Activated CD4-positive, alpha-beta T cell treated with anti-CD3 and anti-CD28 coated beads, Interleukin-2, amount 10 ng/mL, durations not matched to agents 24 days and 14 days (primary cell): ENCODE measurements around the gene C7orf33. TPM values are rescaled to one million over a fixed set of nuclear protein-coding genes. Genes with fewer than 3 reads are reported as not detected.

ENCODE experiments used
- DNase-seq: peaks from one replicate; pipeline ENCODE4 v3.0.0; 2022
- H3K27ac Mint-ChIP-seq: one replicate; pipeline ENCODE4 v1.8.0; 2022; ENCODE audit warnings: mild to moderate bottlenecking, mixed read lengths
- H3K27me3 Mint-ChIP-seq: one replicate; pipeline ENCODE4 v1.8.0; 2022; ENCODE audit warnings: mixed read lengths
- H3K36me3 Mint-ChIP-seq: one replicate; pipeline ENCODE4 v1.8.0; 2022; ENCODE audit warnings: low read depth, mild to moderate bottlenecking, mixed read lengths
- H3K4me1 Mint-ChIP-seq: one replicate; pipeline ENCODE4 v1.8.0; 2021; ENCODE audit warnings: mixed read lengths
- H3K4me3 Mint-ChIP-seq: one replicate; pipeline ENCODE4 v1.8.0; 2022; ENCODE audit warnings: mild to moderate bottlenecking, moderate library complexity, mixed read lengths
- H3K9me3 Mint-ChIP-seq: one replicate; pipeline ENCODE4 v1.8.0; 2021; ENCODE audit warnings: mixed read lengths
- intact Hi-C: fragments of 100-400 bp; cut with micrococcal nuclease; formaldehyde crosslinking; loops from one replicate; pipeline ENCODE4 v1.15.1; 2023
- total RNA-seq: library from RNA; stranded (reverse); gene quantifications from 2 replicates; pipeline ENCODE4 v1.2.3, GENCODE V29; 2022

C7orf33 gene
- total RNA-seq, 1 donor from 2014 or later: not detected

DNA sequence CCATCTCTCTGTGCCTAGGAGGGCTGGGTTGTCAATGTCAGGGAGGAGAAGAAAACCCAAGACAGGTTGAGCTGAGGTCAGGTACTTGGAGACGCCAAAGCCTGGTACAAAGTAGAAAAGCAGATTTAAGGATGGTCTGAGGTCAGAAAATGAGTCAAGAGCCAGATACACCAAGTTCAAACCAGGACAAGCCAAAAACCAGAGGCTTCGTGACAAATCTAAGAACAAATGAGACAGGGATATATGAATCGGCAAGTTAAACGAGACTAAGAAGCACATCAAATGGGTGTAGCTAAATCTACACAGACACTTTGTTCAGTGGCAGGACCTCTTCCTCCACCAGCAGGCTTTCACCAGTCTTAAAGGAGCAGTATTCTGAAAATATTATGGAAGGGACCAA, 34.2 kb downstream of the C7orf33 start:
- no peaks in the 10 kb centered on the region for H3K36me3 Mint-ChIP-seq
- no peak overlapping the region for H3K4me3 Mint-ChIP-seq
- intact Hi-C loops: loop anchor here (5.0 kb wide), 1 partner anchor 42 kb away; no protein-coding TSS in a partner anchor
- no peak overlapping the region for H3K27ac Mint-ChIP-seq
- peaks cover 9% of the 10 kb centered on the region for H3K27me3 Mint-ChIP-seq
- peaks cover 31% of the 10 kb centered on the region for H3K4me1 Mint-ChIP-seq
- no peak for DNase-seq
- peaks cover 4% of the 10 kb centered on the region for H3K9me3 Mint-ChIP-seq

DNA sequence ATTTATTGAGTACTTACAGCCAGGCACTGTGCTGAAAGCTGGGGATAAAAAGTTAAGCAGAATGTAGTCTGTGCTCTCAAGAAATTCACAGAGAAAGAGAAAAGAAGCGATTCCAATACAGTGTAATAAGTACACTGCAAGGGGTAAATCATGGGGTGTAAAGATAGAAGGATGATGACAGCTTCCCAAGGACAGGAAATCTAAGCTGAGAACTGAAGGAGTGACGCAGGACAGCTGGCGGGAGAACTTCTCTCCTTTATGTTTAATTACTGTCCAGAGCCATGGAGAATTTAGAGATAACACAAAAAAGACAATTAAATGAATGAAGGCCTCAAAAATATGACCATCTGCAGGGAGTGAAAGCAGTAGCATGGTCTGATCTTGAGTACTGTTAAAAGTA, 34.8 kb downstream of the C7orf33 start:
- Mint-ChIP-seq H3K36me3 (no peaks in the 10 kb centered on the region), H3K9me3 (peaks cover 4% of the 10 kb centered on the region), H3K27me3 (peaks cover 12% of the 10 kb centered on the region), H3K27ac (no peak overlapping the region), H3K4me1 (peaks cover 34% of the 10 kb centered on the region), H3K4me3 (no peak overlapping the region)
- no peak for DNase-seq
- intact Hi-C loops: loop anchor here (5.0 kb wide), 1 partner anchor 43 kb away; no protein-coding TSS in a partner anchor

DNA sequence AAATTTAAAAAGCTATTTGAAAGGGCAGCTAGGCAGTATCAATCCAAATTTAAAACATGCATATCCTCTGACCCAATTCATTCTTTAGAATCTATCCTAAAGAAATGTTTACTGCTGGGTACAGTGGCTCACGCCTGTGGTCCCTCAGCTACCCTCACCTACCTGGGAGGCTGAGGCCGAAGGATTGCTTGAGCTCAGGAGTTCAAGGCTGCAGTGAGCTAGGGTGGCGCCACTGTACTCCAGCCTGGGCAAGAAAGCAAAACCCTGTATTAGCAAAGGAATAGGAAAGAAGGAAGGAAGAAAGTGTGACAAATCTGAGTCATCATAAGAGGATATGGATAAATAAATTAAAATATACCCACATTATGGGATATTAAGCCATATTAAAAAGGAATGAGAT, 36.3 kb downstream of the C7orf33 start:
- no peaks in the 10 kb centered on the region for H3K9me3 Mint-ChIP-seq
- H3K36me3 Mint-ChIP-seq: no peaks in the 10 kb centered on the region
- no peak overlapping the region for H3K4me3 Mint-ChIP-seq
- intact Hi-C loops: loop anchor here (5.0 kb wide), 1 partner anchor 45 kb away; no protein-coding TSS in a partner anchor
- peaks cover 10% of the 10 kb centered on the region for H3K27me3 Mint-ChIP-seq
- H3K4me1 Mint-ChIP-seq: peaks cover 25% of the 10 kb centered on the region
- H3K27ac Mint-ChIP-seq: no peak overlapping the region
- no peak for DNase-seq

DNA sequence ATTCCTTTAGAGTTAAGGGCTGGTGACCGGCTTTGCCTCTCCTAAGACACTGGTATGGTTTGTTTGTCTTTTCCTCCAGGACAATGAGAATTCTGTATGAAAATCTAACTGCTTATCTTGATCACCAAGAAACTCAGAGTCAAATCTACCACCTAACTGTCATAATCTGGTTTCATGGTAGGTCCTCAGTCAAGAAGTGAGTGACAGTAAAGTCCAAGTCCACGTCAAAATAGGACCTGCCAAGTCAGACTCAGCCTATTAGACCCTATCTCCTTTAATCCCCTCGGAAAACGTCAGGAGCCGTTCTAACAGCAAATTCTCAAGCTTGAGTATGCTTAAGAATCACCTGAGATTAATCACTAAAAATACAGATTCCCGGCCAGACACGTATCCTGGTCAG, 37.4 kb downstream of the C7orf33 start:
- Mint-ChIP-seq H3K4me1 (peaks cover 30% of the 10 kb centered on the region), H3K36me3 (no peaks in the 10 kb centered on the region), H3K27me3 (peaks cover 10% of the 10 kb centered on the region), H3K9me3 (peaks cover 5% of the 10 kb centered on the region), H3K27ac (no peak overlapping the region), H3K4me3 (peak overlapping the region; percentile 32)
- DNase-seq: no peak
- intact Hi-C loops: loop anchor here (2.0 to 5.0 kb wide), 2 partner anchors 46 to 69 kb away; no protein-coding TSS in a partner anchor

DNA sequence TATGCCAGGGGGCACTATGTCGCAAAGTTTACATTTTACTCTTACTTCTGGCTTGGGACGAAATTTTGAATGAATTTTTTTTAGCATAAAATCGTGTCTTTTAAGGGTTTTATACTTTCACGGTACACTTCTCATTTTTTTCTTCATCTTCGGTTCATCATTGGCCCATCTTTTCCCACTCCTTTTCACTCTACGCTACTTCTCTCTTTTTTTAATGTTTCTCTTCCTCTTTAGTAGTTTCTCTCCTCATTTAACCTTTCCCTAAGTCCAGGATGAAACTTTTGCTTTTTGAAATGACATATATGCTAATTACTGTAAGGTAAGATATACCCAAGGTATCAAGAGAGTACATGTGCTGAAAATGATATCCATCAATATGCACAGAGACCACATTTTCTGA, 39.5 kb downstream of the C7orf33 start:
- peaks cover 2% of the 10 kb centered on the region for H3K27me3 Mint-ChIP-seq
- peaks cover 8% of the 10 kb centered on the region for H3K9me3 Mint-ChIP-seq
- H3K4me1 Mint-ChIP-seq: peaks cover 33% of the 10 kb centered on the region
- no peak for DNase-seq
- H3K27ac Mint-ChIP-seq: no peak overlapping the region
- no peaks in the 10 kb centered on the region for H3K36me3 Mint-ChIP-seq
- intact Hi-C loops: no loop called here
- H3K4me3 Mint-ChIP-seq: no peak overlapping the region

DNA sequence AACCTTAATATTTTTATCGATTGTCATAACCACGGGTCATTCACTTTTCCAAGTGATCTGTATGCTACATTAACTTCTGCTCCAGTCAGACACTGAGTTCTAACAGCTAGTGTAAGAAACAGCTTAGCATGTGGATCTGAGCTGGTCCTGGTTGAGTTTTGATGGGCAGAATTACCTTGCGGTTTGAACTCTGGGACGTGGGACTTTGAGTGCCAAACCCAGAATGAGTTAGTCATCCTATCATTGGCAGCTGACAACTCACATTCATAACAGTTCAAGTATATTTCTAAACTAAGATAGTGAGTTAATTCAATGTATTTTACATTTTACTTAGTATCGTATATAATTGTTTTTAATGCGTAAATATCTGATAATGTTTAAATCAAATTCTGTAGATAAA, 43.2 kb downstream of the C7orf33 start:
- H3K27ac Mint-ChIP-seq: no peak overlapping the region
- peaks cover 4% of the 10 kb centered on the region for H3K27me3 Mint-ChIP-seq
- intact Hi-C loops: no loop called here
- H3K36me3 Mint-ChIP-seq: no peaks in the 10 kb centered on the region
- peaks cover 19% of the 10 kb centered on the region for H3K4me1 Mint-ChIP-seq
- H3K9me3 Mint-ChIP-seq: peaks cover 8% of the 10 kb centered on the region
- H3K4me3 Mint-ChIP-seq: no peak overlapping the region
- DNase-seq: no peak

DNA sequence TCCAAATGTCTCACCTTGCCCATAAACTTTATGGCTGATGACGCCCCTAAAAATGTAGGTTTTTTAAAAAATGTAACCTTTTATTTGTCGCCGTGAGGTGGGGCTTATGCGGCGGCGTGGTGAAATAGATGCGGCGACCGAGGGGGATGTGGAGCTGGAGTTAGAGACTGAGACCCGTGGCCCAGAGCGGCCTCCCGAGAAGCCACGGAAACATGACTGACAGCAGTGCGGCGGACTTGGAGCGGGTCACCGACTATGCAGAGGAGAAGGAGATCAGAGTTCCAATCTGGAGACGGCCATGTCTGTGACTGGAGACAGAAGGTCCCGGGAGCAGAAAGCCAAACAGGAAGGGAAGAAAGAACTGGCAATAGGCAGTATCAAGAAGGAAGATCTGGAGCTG, 46.5 kb downstream of the C7orf33 start:
- intact Hi-C loops: no loop called here
- Mint-ChIP-seq H3K36me3 (no peaks in the 10 kb centered on the region), H3K4me3 (no peak overlapping the region), H3K9me3 (peaks cover 5% of the 10 kb centered on the region), H3K27ac (no peak overlapping the region), H3K4me1 (peaks cover 11% of the 10 kb centered on the region), H3K27me3 (peaks cover 5% of the 10 kb centered on the region)
- DNase-seq: no peak

DNA sequence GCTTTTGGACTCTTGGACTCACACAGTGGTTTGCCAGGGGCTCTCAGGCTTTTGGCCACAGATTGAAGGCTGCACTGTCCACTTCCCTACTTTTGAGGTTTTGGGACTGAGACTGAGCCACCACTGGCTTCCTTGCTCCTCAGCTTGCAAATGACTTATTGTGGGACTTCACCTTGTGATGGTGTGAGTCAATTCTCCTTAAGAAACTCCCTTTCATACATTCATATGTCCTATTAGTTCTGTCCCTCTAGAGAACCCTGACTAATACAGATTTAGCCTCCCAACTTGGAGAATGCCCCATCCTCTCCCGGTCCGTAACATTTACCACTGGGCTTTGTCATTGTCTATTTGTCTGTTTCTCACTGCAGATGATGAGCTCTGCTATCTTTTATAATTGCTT, 55.3 kb downstream of the C7orf33 start:
- Mint-ChIP-seq H3K4me3 (no peak overlapping the region), H3K9me3 (no peaks in the 10 kb centered on the region), H3K4me1 (no peaks in the 10 kb centered on the region), H3K27ac (no peak overlapping the region), H3K27me3 (peaks cover 25% of the 10 kb centered on the region), H3K36me3 (no peaks in the 10 kb centered on the region)
- intact Hi-C loops: no loop called here
- no peak for DNase-seq

DNA sequence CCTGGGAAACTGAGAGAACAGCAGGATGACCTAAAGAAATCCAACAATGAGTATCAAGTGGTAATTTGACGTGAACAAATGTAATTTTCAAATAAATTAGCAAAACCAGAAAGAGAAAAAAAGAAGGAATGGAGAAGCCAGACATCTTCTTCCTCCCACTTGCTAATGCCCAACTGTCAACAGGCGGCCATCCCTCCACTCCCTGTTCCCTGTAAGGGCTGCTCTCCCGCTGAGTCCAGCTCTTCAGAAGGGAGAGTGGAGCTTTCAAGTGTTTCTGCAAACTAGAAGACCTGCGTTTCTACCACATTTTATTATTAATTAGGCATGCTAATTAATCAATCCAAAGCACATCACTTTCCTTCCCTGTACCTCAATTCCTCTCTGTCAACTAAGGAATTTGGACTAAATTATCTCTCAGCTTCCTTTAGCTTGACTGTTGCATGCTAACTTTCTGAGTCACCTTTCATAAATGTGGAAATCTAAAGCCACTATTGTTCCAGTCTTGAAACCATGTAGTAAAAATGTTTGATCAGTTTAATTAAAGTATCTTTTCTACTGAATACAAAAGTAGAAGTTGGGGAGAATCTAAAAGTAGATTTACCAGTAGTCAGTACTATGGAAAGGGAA, 59.8 kb downstream of the C7orf33 start:
- DNase-seq: no peak
- Mint-ChIP-seq H3K36me3 (no peaks in the 10 kb centered on the region), H3K9me3 (no peaks in the 10 kb centered on the region), H3K27me3 (peaks cover 24% of the 10 kb centered on the region), H3K27ac (no peak overlapping the region), H3K4me1 (no peaks in the 10 kb centered on the region), H3K4me3 (no peak overlapping the region)
- intact Hi-C loops: no loop called here

DNA sequence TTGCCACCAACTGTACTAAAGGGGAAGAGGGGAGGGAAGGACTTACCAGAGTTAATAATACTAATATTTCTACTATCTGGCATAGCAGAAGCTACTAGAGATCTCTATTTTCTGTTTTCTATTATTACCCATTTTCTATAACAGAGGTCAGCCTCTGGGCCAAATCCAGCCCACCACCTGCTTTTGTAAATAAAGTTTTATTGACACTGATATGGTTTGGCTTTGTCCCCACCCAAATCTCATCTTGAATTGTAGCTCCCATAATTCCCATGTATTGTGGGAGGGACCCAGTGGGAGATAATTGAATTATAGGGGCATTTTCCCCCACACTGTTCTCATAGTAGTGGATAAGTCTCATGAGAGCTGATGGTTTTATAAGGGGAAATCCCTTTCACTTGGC, 62.2 kb downstream of the C7orf33 start:
- no peak for DNase-seq
- H3K9me3 Mint-ChIP-seq: no peaks in the 10 kb centered on the region
- no peak overlapping the region for H3K27ac Mint-ChIP-seq
- no peak overlapping the region for H3K4me3 Mint-ChIP-seq
- no peaks in the 10 kb centered on the region for H3K36me3 Mint-ChIP-seq
- intact Hi-C loops: no loop called here
- H3K4me1 Mint-ChIP-seq: no peaks in the 10 kb centered on the region
- H3K27me3 Mint-ChIP-seq: peaks cover 19% of the 10 kb centered on the region

DNA sequence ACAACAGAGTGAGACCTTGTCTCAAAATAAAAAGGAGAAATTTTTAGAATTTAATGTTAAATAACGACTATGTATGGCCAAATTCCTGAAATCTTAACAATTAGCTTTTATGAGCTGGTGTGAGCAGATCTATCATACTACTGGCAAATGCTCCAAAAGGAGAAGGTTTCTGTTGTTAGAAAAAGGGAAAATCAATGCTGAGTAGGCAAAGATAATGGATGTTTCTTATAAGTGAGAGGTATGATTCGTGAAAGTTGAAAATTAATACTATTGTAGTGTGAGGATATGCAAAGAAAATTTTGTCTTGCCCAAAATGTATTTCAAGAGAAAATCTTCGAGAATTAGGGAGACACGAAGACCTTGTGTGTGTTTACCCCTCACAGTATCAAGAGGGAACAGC, 67.4 kb downstream of the C7orf33 start:
- Mint-ChIP-seq H3K36me3 (no peaks in the 10 kb centered on the region), H3K9me3 (no peaks in the 10 kb centered on the region), H3K4me1 (peaks cover 2% of the 10 kb centered on the region), H3K27me3 (peaks cover 6% of the 10 kb centered on the region), H3K4me3 (no peak overlapping the region), H3K27ac (no peak overlapping the region)
- intact Hi-C loops: no loop called here
- DNase-seq: no peak

DNA sequence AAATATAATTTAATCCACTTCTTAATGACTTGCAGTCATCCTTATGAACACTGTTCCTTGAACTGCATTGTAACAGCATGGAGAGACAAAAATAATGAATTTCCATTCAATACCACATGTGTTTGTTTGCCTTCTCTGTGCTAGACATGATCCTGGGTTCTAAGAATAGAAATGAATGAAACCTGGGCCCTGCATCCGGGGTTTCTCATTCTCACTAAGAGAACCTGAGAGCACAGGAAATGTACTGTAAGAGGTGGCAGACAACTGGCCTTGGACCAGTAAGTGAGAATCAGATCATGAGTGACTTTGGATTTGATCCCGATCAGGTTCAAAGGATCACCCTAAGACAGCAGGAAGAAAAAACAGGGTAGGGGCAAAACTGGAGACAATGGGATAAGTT, 70.9 kb downstream of the C7orf33 start:
- peaks cover 3% of the 10 kb centered on the region for H3K27me3 Mint-ChIP-seq

DNA sequence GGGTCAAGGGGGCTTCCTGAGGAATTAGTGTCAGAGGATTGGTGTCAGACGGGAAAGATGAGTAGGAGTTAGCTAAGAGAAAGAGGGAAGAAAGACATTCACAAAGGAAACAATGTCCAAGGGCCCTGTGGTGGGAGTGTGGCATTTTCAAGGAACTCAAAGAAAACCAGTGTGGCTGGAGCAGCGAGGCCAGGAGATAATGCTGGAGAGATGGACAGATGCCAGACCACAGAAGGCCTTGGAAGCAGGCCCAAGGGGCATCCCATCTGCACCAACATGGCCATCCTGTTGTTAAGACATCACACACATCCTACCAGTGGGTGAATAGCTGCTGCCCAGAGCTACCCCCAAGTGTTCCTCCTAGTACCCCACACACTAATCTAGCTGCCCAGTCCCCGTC, 72.1 kb downstream of the C7orf33 start:
- intact Hi-C loops: no loop called here
- H3K27ac Mint-ChIP-seq: no peak overlapping the region

More for the DNA sequence above, 70.9 kb downstream of the C7orf33 start:
- H3K36me3 Mint-ChIP-seq: no peaks in the 10 kb centered on the region
- H3K4me1 Mint-ChIP-seq: peaks cover 2% of the 10 kb centered on the region
- intact Hi-C loops: no loop called here
- DNase-seq: no peak
- no peaks in the 10 kb centered on the region for H3K9me3 Mint-ChIP-seq
- no peak overlapping the region for H3K27ac Mint-ChIP-seq
- no peak overlapping the region for H3K4me3 Mint-ChIP-seq

DNA sequence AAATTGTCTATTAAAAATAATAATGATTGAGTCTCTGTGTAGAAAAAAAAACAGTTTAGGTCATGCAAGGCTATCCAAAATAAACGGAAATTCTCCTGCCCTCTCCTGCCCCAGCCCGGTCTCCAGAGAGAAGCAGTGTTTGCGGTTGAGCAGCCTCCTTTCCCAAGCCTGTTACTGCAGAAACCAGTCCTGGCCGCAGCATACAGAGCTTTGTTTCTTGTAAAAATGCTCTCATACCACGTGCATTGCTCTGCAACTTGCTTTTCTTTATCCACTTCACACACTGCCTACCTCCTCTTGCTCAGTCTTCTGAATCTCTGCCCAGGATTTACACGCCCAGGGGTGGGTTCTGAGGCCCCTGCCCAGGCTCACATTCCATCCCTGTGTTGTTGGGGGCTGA, 73.8 kb downstream of the C7orf33 start:
- Mint-ChIP-seq H3K27me3 (peaks cover 4% of the 10 kb centered on the region), H3K36me3 (no peaks in the 10 kb centered on the region), H3K4me3 (no peak overlapping the region), H3K4me1 (peaks cover 2% of the 10 kb centered on the region), H3K9me3 (peaks cover 5% of the 10 kb centered on the region), H3K27ac (no peak overlapping the region)
- no peak for DNase-seq
- intact Hi-C loops: no loop called here

More for the DNA sequence above, 72.1 kb downstream of the C7orf33 start:
- Mint-ChIP-seq H3K9me3 (no peaks in the 10 kb centered on the region), H3K4me1 (peaks cover 2% of the 10 kb centered on the region), H3K36me3 (no peaks in the 10 kb centered on the region), H3K27me3 (peaks cover 4% of the 10 kb centered on the region), H3K4me3 (no peak overlapping the region)
- no peak for DNase-seq

DNA sequence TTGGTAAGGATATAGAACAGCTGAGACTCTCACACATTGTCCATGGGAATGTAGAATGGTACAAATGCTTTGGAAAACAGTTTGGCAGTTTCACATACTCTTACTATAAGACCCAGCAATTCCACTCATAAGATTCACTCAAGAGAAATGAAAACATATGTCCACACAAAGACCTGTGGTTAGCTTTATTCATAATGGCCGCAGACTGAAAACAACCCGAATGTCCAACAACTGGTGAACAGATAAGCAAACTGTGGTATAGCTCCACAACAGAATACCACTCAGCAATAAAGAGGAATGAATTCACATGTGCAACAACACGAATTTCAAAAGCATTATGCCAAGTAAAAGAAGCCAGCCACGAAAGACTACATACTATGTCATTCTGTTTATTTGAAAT, 74.7 kb downstream of the C7orf33 start:
- intact Hi-C loops: no loop called here
- Mint-ChIP-seq H3K4me3 (no peak overlapping the region), H3K36me3 (peaks cover under 1% of the 10 kb centered on the region), H3K27ac (no peak overlapping the region), H3K9me3 (peaks cover 5% of the 10 kb centered on the region), H3K27me3 (peaks cover 4% of the 10 kb centered on the region), H3K4me1 (peaks cover 5% of the 10 kb centered on the region)
- no peak for DNase-seq
